HL-60/S4 (cell line): ENCODE results near the gene SLC12A7.
"Not testable (repeated sequence)": the region's sequence is repeated elsewhere in the genome, so short reads cannot be mapped to it uniquely, and the experiment has no call there.

ENCODE experiments used
- in situ Hi-C: fragments of 300-500 bp; cut with MboI; formaldehyde crosslinking; loops from 2 replicates; pipeline ENCODE4 v1.14.3; 2022; ENCODE audit warnings: low sequenced_read_pairs

The SLC12A7 gene

GRCh38 chr5:1067141-1068121 is 44.4 kb downstream of the SLC12A7 start:
- in situ Hi-C loops = no loop called here

- in situ Hi-C loops = no loop called here
Observed at GRCh38 chr5:1066676-1067075, 45.2 kb downstream of the SLC12A7 start.

GRCh38 chr5:1065891-1066650 is 45.8 kb downstream of the SLC12A7 start:
- in situ Hi-C loops = no loop called here

GRCh38 chr5:1065143-1065750 is 46.6 kb downstream of the SLC12A7 start:
- in situ Hi-C loops = no loop called here

GRCh38 chr5:1064383-1065142 is 47.3 kb downstream of the SLC12A7 start:
- in situ Hi-C loops = no loop called here

GRCh38 chr5:1063661-1064382 is 48.0 kb downstream of the SLC12A7 start:
- in situ Hi-C loops = no loop called here

- in situ Hi-C loops = no loop called here
Observed at GRCh38 chr5:1062761-1063568, 48.9 kb downstream of the SLC12A7 start.

GRCh38 chr5:1061916-1062315 is 49.9 kb downstream of the SLC12A7 start:
- in situ Hi-C loops = no loop called here

GRCh38 chr5:1061292-1061691 is 50.6 kb downstream of the SLC12A7 start:
- in situ Hi-C loops = not testable (repeated sequence)

- in situ Hi-C loops = no loop called here
Observed at GRCh38 chr5:1060535-1060981, 51.3 kb downstream of the SLC12A7 start.

- in situ Hi-C loops = no loop called here
Observed at GRCh38 chr5:1059884-1060263, 52.0 kb downstream of the SLC12A7 start.

- in situ Hi-C loops = no loop called here
Observed at GRCh38 chr5:1058988-1059883, 52.6 kb downstream of the SLC12A7 start.

- in situ Hi-C loops = no loop called here
Observed at GRCh38 chr5:1058083-1058945, 53.5 kb downstream of the SLC12A7 start.

GRCh38 chr5:1057485-1058082 is 54.3 kb downstream of the SLC12A7 start:
- in situ Hi-C loops = no loop called here

- in situ Hi-C loops = no loop called here
Observed at GRCh38 chr5:1056611-1057484, 55.0 kb downstream of the SLC12A7 start.
